Mesenchymal stem cell (in vitro differentiated cells and primary cell): ENCODE measurements around the gene HERC4.
A peak's percentile ranks its signal among the peaks of the same experiment; 100 is the strongest.

Experiments used
- DNase-seq: peaks from one replicate; pipeline ENCODE4 v3.0.0-alpha.2; 2013
- H2AFZ ChIP-seq: one replicate; pipeline ENCODE4 v1.6.1; 2013; ENCODE audit warnings: low read depth, mild to moderate bottlenecking, control low read depth, inconsistent platforms, low read length, moderate library complexity
- H2AK5ac ChIP-seq: 2 replicates; pipeline ENCODE4 v1.6.1; 2013; ENCODE audit warnings: low read length, moderate library complexity, mild to moderate bottlenecking, inconsistent platforms; ENCODE audit not compliant: severe bottlenecking
- H2BK120ac ChIP-seq: one replicate; pipeline ENCODE4 v1.6.1; 2013; ENCODE audit warnings: low read depth, mild to moderate bottlenecking, inconsistent platforms, low read length, moderate library complexity
- H2BK12ac ChIP-seq, 2 experiments: one replicate each; pipeline ENCODE4 v1.6.1; 2013; ENCODE audit warnings: inconsistent platforms in 2 of 2, low read length in 2 of 2, mild to moderate bottlenecking in 2 of 2, moderate library complexity in 2 of 2, control low read depth in 1 of 2
- H2BK15ac ChIP-seq: one replicate; pipeline ENCODE4 v1.6.1; 2013; ENCODE audit warnings: mild to moderate bottlenecking, low read depth, inconsistent platforms; ENCODE audit not compliant: poor library complexity, severe bottlenecking
- H2BK5ac ChIP-seq: 2 replicates; pipeline ENCODE4 v1.6.1; 2013; ENCODE audit warnings: low read depth, mild to moderate bottlenecking, low read length, control low read depth, inconsistent platforms; ENCODE audit not compliant: poor library complexity, severe bottlenecking
- H3K14ac ChIP-seq, 2 experiments: one replicate each; pipeline ENCODE4 v1.6.1; 2013; ENCODE audit warnings: inconsistent platforms in 2 of 2, low read length in 2 of 2, control low read depth in 1 of 2, mild to moderate bottlenecking in 1 of 2, moderate library complexity in 1 of 2
- H3K18ac ChIP-seq, 2 experiments: one replicate each; pipeline ENCODE4 v1.6.1; 2013; ENCODE audit warnings: inconsistent platforms in 2 of 2, low read length in 2 of 2, control low read depth in 1 of 2, low read depth in 1 of 2, mild to moderate bottlenecking in 1 of 2
- H3K23ac ChIP-seq, 2 experiments: one replicate each; pipeline ENCODE4 v1.6.1; 2013; ENCODE audit warnings: inconsistent platforms in 2 of 2, low read length in 2 of 2, mild to moderate bottlenecking in 2 of 2, moderate library complexity in 2 of 2, control low read depth in 1 of 2
- H3K27ac ChIP-seq: 2 replicates; pipeline ENCODE4 v1.5.1; 2013; ENCODE audit warnings: mild to moderate bottlenecking, moderate library complexity, low read length, control low read depth, inconsistent platforms; ENCODE audit not compliant: poor library complexity, severe bottlenecking
- H3K27me3 ChIP-seq, 2 experiments: 2 replicates each; pipeline versions ENCODE4 v1.6.1 to v1.7.0; 2013; ENCODE audit warnings: low read length in 2 of 2, mild to moderate bottlenecking in 2 of 2, moderate library complexity in 2 of 2, control low read depth in 1 of 2, inconsistent platforms in 1 of 2; ENCODE audit not compliant: control insufficient read depth in 1 of 2, insufficient read depth in 1 of 2
- H3K36me3 ChIP-seq, 2 experiments: 2 replicates each; pipeline versions ENCODE4 v1.6.1 to v1.7.0; 2013; ENCODE audit warnings: low read length in 2 of 2, control low read depth in 1 of 2, inconsistent platforms in 1 of 2, low read depth in 1 of 2, mild to moderate bottlenecking in 1 of 2; ENCODE audit not compliant: insufficient read depth in 2 of 2, control insufficient read depth in 1 of 2
- H3K4ac ChIP-seq, 2 experiments: one replicate each; pipeline ENCODE4 v1.6.1; 2013; ENCODE audit warnings: inconsistent platforms in 2 of 2, low read length in 2 of 2, mild to moderate bottlenecking in 2 of 2, moderate library complexity in 2 of 2, control low read depth in 1 of 2, low read depth in 1 of 2
- H3K4me1 ChIP-seq: 2 replicates; pipeline ENCODE4 v1.6.1; 2013; ENCODE audit warnings: low read depth, low read length, control low read depth; ENCODE audit not compliant: control insufficient read depth, insufficient read depth
- H3K4me2 ChIP-seq: 2 replicates; pipeline ENCODE4 v1.6.1; 2013; ENCODE audit warnings: low read length, mild to moderate bottlenecking, inconsistent platforms; ENCODE audit not compliant: poor library complexity, severe bottlenecking
- H3K4me3 ChIP-seq, 2 experiments: 2 replicates each; pipeline versions ENCODE4 v1.5.1 to v1.7.0; 2013; ENCODE audit warnings: low read length in 2 of 2, mild to moderate bottlenecking in 2 of 2, control low read depth in 1 of 2, low read depth in 1 of 2; ENCODE audit not compliant: insufficient read depth in 1 of 2
- H3K79me1 ChIP-seq: replicated peaks from 2 replicates; pipeline ENCODE4 v1.6.1; 2013; ENCODE audit warnings: mild to moderate bottlenecking, control low read depth, low read length, inconsistent platforms; ENCODE audit not compliant: poor library complexity, severe bottlenecking
- H3K9ac ChIP-seq: 2 replicates; pipeline ENCODE4 v1.7.0; 2013; ENCODE audit warnings: mild to moderate bottlenecking, low read length, moderate library complexity
- H3K9me3 ChIP-seq: 2 replicates; pipeline ENCODE4 v1.7.0; 2013; ENCODE audit warnings: mild to moderate bottlenecking, low read length; ENCODE audit not compliant: control insufficient read depth
- H4K8ac ChIP-seq: one replicate; pipeline ENCODE4 v1.6.1; 2013; ENCODE audit warnings: inconsistent platforms, mild to moderate bottlenecking, low read length, moderate library complexity
- H4K91ac ChIP-seq: one replicate; pipeline ENCODE4 v1.6.1; 2013; ENCODE audit warnings: mild to moderate bottlenecking, low read length, inconsistent platforms
- WGBS: methylation state at CpG from one replicate; pipeline ENCODE4 v1.1.7; 2013; ENCODE audit warnings: mixed read lengths; 5-methylcytosine and 5-hydroxymethylcytosine counted together

HERC4 gene

DNA sequence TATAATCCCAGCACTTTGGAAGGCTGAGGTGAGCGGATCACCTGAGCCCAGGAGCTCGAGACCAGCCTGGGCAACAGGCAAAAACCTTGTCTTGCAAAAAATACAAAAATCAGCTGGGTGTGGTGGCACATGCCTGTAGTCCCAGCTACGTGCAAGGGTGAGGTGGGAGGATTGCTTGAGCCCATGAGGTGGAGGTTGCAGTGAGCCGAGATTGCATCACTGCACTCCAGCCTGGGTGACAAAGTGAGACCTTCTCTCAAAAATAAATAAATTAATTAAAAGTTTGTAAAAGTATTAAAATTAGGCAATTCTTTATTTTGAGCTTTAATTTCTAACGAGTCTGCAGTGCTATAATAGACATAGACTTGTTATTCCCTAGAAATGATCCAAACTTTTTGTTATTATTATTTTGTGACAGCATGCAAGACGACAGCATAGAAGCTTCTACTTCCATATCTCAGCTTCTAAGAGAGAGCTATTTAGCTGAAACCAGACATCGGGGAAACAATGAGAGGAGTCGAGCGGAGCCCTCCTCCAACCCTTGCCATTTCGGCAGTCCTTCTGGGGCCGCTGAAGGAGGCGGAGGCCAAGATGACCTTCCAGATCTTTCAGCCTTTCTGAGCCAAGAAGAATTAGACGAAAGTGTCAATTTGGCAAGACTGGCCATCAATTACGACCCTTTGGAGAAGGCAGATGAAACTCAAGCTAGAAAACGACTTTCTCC lies 46.1 kb upstream of the HERC4 start:
- Histone ChIP-seq H3K9me3 (no peaks in the 10 kb centered on the region), H2BK120ac (no peak overlapping the region), H2BK12ac (peak overlapping the region in 1 of 2 experiments; percentile 66), H2BK5ac (no peak overlapping the region), H3K27me3 (no peaks in the 10 kb centered on the region), H2AK5ac (no peak overlapping the region), H2AFZ (no peak overlapping the region), H3K79me1 (no peaks in the 10 kb centered on the region), H3K36me3 (no peaks in the 10 kb centered on the region), H2BK15ac (no peak overlapping the region), H3K14ac (no peak overlapping the region), H3K27ac (no peak overlapping the region), H3K4me1 (no peaks in the 10 kb centered on the region), H3K18ac (peak overlapping the region in 1 of 2 experiments; percentile 57), H3K9ac (peak overlapping the region; percentile 70), H4K8ac (no peak overlapping the region), H3K4ac (no peak overlapping the region), H3K23ac (no peak overlapping the region), H3K4me3 (peak overlapping the region in 1 of 2 experiments; percentile 53), H3K4me2 (no peak overlapping the region), H4K91ac (no peak overlapping the region)
- no peak for DNase-seq
- 94% methylated on average over 13 of the region's 15 CpGs for WGBS

DNA sequence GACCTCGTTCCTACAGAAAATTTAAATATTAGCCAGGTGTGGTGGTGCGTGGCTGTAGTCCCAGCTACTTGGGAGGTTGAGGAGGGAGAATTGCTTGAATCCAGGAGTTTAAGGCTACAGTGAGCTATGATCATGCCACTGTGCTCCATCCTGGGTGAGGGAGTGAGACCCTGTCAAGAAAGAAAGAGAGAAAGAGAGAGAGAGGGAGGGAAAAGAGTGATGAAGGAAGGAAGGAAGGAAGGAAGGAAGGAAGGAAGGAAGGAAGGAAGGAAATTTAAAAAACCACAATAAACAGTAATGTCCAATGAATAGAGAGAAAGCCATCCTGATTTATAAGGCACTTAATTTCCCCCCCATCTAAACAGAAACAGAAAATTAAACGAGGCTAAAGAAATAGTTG lies 43.6 kb upstream of the HERC4 start:
- H2BK120ac ChIP-seq, result no peak overlapping the region
- 96% methylated on average over 2 of the region's 3 CpGs for WGBS
- no peak overlapping the region for H3K18ac ChIP-seq
- no peaks in the 10 kb centered on the region for H3K36me3 ChIP-seq
- no peak overlapping the region for H2BK5ac ChIP-seq
- H2BK15ac ChIP-seq, result no peak overlapping the region
- H3K23ac ChIP-seq, result no peak overlapping the region
- no peaks in the 10 kb centered on the region for H3K9me3 ChIP-seq
- no peak overlapping the region for H3K9ac ChIP-seq
- H3K4me1 ChIP-seq, result no peaks in the 10 kb centered on the region
- H3K4ac ChIP-seq, result no peak overlapping the region
- H2AFZ ChIP-seq, result no peak overlapping the region
- no peak overlapping the region for H3K14ac ChIP-seq
- H3K4me3 ChIP-seq, result no peak overlapping the region
- H3K4me2 ChIP-seq, result no peak overlapping the region
- no peaks in the 10 kb centered on the region for H3K27me3 ChIP-seq
- no peaks in the 10 kb centered on the region for H3K79me1 ChIP-seq
- no peak for DNase-seq
- H4K8ac ChIP-seq, result no peak overlapping the region
- H3K27ac ChIP-seq, result no peak overlapping the region
- no peak overlapping the region for H2AK5ac ChIP-seq
- no peak overlapping the region for H2BK12ac ChIP-seq
- H4K91ac ChIP-seq, result no peak overlapping the region

DNA sequence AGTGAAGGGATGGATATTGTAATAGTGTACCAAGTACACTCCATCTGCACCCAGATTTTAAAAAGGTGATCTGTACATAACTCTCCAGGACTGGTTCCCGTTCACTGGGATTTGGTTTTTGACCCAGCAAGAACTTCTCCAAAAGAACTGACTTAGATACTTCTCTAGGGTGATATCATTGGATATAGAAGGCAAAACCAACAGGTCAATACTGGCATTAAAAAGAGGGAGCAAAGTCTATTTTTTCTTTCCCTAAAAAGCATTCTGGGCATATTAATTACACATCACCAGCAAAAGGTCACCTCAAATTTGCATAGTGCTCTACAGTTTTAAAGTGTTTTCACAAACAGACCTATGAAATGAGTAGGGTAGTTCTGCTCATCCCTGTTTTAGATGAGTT lies 37.8 kb upstream of the HERC4 start:
- Histone ChIP-seq H2AK5ac (no peak overlapping the region), H2BK120ac (no peak overlapping the region), H3K9me3 (no peaks in the 10 kb centered on the region), H3K4ac (no peak overlapping the region), H3K18ac (no peak overlapping the region), H3K79me1 (no peaks in the 10 kb centered on the region), H2BK12ac (no peak overlapping the region), H3K27ac (no peak overlapping the region), H3K4me2 (no peak overlapping the region), H4K91ac (no peak overlapping the region), H3K36me3 (no peaks in the 10 kb centered on the region), H3K23ac (no peak overlapping the region), H2AFZ (no peak overlapping the region), H3K14ac (no peak overlapping the region), H3K4me1 (peaks cover 3% of the 10 kb centered on the region), H3K4me3 (no peak overlapping the region), H4K8ac (no peak overlapping the region), H3K9ac (no peak overlapping the region), H2BK5ac (no peak overlapping the region), H2BK15ac (no peak overlapping the region), H3K27me3 (no peaks in the 10 kb centered on the region)
- no CpG with 5 or more reads among the region's 1 CpG for WGBS
- no peak for DNase-seq

DNA sequence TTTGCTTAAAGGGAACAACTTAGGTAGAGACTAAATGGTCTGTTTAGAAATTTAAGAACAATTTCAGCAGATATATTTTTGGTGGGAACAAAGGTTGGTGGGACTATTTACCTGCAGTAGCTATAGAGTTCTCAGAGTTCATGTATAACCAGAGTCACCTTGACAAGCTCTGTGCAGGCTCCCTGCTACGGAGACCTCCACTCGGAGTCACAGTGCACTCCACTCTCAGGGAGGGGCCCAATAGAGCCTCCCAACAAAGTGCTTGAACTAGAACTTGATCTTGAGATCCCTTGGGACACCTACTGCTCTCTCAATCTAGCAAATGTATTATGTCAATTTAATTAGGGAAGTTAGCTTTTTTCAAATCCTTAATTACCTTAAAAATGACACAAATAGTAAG lies 36.5 kb upstream of the HERC4 start:
- H3K79me1 ChIP-seq, result no peaks in the 10 kb centered on the region
- H3K36me3 ChIP-seq, result no peaks in the 10 kb centered on the region
- H4K91ac ChIP-seq, result no peak overlapping the region
- H2BK5ac ChIP-seq, result no peak overlapping the region
- H3K4me3 ChIP-seq, result no peak overlapping the region
- no peak overlapping the region for H3K23ac ChIP-seq
- H3K9me3 ChIP-seq, result no peaks in the 10 kb centered on the region
- WGBS, result 96% methylated on average over 2 of the region's 2 CpGs
- no peak overlapping the region for H2AFZ ChIP-seq
- no peak for DNase-seq
- no peak overlapping the region for H3K18ac ChIP-seq
- H3K27me3 ChIP-seq, result no peaks in the 10 kb centered on the region
- H2BK15ac ChIP-seq, result no peak overlapping the region
- H3K4me1 ChIP-seq, result peaks cover 6% of the 10 kb centered on the region
- H4K8ac ChIP-seq, result no peak overlapping the region
- H2BK120ac ChIP-seq, result no peak overlapping the region
- H2BK12ac ChIP-seq, result no peak overlapping the region
- H3K27ac ChIP-seq, result no peak overlapping the region
- H3K14ac ChIP-seq, result no peak overlapping the region
- H3K9ac ChIP-seq, result no peak overlapping the region
- H3K4me2 ChIP-seq, result no peak overlapping the region
- H3K4ac ChIP-seq, result no peak overlapping the region
- H2AK5ac ChIP-seq, result no peak overlapping the region
